COLO829 (cell line): Measurements from ENCODE around the gene METRNL.
A peak's percentile ranks its signal among the peaks of the same experiment; 100 is the strongest.
"Not testable (repeated sequence)": the region's sequence is repeated elsewhere in the genome, so short reads cannot be mapped to it uniquely, and the experiment has no call there.

Experiments
- DNase-seq: peaks from one replicate; pipeline ENCODE4 v3.0.0; 2012; ENCODE audit warnings: low spot score

The METRNL gene

GRCh38 chr17:83123896-83124801, 44.7 kb downstream of the METRNL start:
- DNase-seq, result no peak

DNA sequence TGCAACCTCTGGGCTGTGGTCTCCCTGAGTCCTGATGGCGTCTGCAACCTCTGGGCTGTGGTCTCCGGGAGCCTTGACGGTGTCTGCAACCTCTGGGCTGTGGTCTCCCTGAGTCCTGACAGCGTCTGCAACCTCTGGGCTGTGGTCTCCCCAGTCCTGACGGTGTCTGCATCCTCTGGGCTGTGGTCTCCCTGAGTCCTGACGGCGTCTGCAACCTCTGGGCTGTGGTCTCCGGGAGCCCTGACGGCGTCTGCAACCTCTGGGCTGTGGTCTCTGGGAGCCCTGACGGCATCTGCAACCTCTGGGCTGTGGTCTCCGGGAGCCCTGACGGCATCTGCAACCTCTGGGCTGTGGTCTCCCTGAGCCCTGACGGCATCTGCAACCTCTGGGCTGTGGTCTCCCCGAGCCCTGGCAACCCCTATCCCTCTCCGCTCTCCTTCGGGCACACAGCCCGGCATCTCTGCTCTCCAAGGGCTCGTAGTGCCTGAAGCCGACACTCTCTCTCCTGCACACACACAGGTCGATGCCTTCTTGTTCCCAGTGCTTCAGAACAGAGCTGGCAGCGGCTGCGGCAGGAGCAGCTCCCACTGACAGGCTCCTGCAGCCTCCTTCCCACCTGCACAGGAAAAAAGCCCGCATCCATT, 45.6 kb downstream of the METRNL start:
- no peak for DNase-seq

- no peak for DNase-seq
These were observed 46.3 kb downstream of the METRNL start for GRCh38 chr17:83125515-83126274.

- DNase-seq, result no peak
These were observed 46.9 kb downstream of the METRNL start for GRCh38 chr17:83126275-83126811.

DNA sequence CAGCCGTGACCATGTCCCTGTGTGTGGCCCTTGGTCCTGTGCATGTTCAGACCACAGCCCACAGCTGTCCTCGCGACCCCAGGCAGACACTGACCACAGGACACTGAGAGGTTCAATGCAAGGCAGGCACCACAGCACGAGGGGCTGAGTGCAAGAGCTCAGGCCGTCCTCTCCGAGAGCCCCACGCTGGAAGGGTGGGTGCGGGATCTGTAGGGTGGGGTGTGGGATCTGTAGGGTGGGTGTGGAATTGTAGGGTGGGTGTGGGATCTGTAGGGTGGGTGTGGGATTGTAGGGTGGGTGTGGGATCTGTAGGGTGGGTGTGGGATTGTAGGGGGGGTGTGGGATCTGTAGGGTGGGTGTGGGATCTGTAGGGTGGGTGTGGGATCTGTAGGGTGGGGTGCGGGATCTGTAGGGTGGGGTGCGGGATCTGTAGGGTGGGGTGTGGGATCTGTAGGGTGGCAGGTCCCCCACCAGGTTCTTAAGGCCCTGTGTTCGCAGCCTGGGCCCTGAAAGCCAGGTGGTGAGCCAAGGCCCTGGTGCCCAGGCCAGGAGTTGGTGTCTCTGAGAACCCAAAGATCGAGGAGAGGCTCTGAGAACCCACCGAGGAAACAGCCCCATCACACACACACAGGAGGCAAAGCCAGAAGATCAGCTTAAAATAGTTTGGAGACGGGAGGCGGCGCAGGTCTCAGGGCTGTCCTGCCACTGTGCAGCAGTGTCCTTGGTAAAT, 48.2 kb downstream of the METRNL start:
- DNase-seq, result no peak

GRCh38 chr17:83128306-83129240, 49.2 kb downstream of the METRNL start:
- no peak for DNase-seq

- DNase-seq, result no peak
These were observed 50.3 kb downstream of the METRNL start for GRCh38 chr17:83129676-83130075.

DNA sequence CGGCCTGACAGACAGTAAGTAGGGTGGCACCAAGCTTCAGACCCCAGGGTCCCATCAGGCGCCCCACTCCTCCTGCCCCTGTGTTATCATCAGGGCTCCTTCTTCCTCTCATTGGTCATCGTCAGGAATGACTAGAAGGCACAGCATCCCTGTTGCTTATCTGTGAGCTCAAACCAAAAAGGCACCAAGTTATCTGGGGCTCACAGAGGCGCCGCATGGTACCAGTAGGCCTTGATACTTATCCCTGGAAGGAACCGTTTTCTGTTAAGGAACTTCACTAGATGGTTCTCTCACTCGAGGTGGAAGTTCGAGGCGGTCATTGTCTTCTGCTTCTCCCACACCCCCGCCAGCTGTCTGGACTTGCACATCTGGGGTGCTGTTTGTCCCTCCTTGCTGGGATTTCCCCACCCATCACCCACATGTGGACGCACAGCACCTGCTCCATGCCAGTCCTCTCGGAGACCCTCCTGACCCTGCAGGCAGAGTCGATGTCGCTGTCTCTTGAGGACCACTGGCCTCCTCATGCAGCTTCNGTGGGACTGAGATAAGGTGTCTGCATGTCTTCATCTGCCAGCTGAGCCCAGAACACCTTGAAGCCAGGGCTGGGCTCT, 52.1 kb downstream of the METRNL start:
- no peak for DNase-seq

DNA sequence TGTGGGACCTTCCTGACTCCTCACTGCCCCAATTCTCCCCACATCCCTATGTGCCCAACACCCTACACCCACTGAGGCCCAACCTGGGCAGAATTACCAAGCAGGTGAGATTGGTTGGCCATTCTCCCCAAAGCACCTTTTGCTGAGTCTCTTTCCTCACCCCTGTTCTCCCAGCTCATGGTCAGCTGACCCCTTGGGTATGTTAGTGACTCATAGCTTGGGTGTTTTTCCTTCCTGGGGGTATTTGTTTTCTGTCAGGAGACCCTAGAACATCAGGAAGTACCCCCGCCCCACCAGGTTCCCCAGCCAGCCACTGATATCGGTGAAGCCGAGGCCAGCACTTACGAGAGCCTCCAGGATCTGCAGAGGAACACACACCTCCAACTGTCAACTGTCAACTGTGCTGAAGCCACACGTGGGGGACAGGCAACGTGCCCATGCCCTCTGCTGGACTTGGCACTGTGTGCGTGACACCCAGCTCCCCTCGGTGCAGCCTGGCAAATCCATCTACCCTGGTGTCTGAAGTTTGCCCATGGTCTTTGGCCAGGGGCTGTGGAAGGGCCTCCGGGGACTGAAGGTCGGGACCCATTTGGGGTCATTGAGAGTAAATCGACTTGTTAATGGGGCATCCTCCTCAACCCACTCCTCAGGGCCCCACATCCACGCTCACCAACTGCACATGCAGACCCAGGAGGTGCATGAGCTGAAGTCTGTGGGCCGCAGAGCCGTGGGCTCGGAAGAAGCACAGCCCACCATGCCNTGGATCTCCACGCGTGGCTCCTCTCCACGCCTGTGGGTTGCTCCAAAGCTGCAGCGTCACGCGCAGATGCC, 53.1 kb downstream of the METRNL start:
- DNase-seq, result no peak

GRCh38 chr17:83133302-83134121, 54.1 kb downstream of the METRNL start:
- peak; percentile 37 for DNase-seq

GRCh38 chr17:83134456-83134855, 55.0 kb downstream of the METRNL start:
- not testable (repeated sequence) for DNase-seq

DNA sequence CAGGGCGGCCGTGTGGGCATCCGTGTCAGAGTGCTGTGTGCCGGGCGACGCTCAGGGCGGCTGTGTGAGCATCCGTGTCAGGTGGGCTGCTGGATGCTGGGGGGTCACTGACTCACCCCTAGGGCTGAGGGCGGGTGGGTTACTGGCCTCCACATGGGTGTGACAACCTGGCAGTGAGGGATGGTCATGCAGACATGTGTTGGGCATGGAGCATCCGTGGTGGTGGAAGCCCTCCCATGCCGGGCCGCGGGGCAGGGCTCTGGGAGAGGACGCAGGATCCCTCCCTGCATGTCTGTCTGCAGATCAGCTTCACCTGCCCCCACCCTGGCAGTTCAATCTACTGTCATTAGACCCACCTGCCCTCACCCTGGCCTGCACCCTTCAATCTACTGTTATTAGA, 56.3 kb downstream of the METRNL start:
- no peak for DNase-seq

GRCh38 chr17:83136156-83136555, 56.7 kb downstream of the METRNL start:
- no peak for DNase-seq

GRCh38 chr17:83136931-83137330, 57.5 kb downstream of the METRNL start:
- DNase-seq, result no peak

- DNase-seq, result no peak
These were observed 58.1 kb downstream of the METRNL start for GRCh38 chr17:83137523-83137922.

GRCh38 chr17:83138820-83139219, 59.4 kb downstream of the METRNL start:
- DNase-seq, result no peak

DNA sequence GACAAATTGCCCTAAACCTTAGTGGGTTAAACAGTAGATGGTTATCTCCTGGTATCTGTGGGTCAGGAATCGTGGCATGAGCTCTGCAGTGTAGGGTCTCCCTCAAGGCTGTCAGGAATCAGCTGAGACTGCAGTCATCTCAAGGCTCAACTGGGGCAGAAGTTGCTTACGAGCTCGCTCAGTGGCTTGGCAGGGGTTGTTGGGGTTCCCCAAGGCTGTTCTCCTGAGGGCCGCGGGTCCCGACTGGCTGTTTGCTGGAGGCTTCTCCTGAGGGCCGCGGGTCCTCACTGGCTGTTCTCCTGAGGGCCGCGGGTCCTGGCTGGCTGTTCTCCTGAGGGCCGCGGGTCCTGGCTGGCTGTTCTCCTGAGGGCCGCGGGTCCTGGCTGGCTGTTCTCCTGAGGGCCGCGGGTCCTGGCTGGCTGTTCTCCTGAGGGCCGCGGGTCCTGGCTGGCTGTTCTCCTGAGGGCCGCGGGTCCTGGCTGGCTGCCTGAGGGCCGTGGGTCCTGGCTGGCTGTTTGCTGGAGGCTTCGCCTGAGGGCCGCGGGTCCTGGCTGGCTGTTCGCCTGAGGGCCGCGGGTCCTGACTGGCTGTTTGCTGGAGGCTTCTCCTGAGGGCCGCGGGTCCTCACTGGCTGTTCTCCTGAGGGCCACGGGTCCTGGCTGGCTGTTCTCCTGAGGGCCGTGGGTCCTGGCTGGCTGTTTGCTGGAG, 60.3 kb downstream of the METRNL start:
- not testable (repeated sequence) for DNase-seq

DNA sequence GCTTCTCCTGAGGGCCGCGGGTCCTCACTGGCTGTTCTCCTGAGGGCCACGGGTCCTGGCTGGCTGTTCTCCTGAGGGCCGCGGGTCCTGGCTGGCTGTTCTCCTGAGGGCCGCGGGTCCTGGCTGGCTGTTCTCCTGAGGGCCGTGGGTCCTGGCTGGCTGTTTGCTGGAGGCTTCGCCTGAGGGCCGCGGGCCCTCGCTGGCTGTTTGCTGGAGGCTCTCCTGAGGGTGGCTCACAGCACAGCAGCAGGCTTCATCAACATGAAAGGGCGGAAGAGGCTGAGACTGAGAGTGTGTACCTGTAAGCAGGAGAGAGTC, 60.8 kb downstream of the METRNL start:
- DNase-seq, result not testable (repeated sequence)
